Mesendoderm (in vitro differentiated cells): ENCODE data around the gene PLK5.

ENCODE experiments used
- DNase-seq: peaks from one replicate; pipeline ENCODE4 v3.0.0; 2013
- H2AK5ac ChIP-seq: 2 replicates; pipeline ENCODE4 v1.6.1; 2013; ENCODE audit warnings: low read length, inconsistent platforms
- H2BK120ac ChIP-seq: 2 replicates; pipeline ENCODE4 v1.6.1; 2013; ENCODE audit warnings: low read depth, mild to moderate bottlenecking, low read length, moderate library complexity, mixed read lengths
- H2BK15ac ChIP-seq: replicated peaks from 2 replicates; pipeline ENCODE4 v1.6.1; 2013; ENCODE audit warnings: low read depth, mild to moderate bottlenecking, moderate library complexity
- H2BK5ac ChIP-seq: 2 replicates; pipeline ENCODE4 v1.6.1; 2013; ENCODE audit warnings: low read length, inconsistent platforms
- H3K18ac ChIP-seq: 2 replicates; pipeline ENCODE4 v1.6.1; 2013; ENCODE audit warnings: mild to moderate bottlenecking, low read length, mixed read lengths
- H3K23ac ChIP-seq: one replicate; pipeline ENCODE4 v1.6.1; 2013; ENCODE audit warnings: low read length
- H3K27ac ChIP-seq: 2 replicates; pipeline ENCODE4 v1.5.1; 2013; ENCODE audit warnings: low read depth, mild to moderate bottlenecking, inconsistent platforms, low read length, moderate library complexity
- H3K27me3 ChIP-seq: 2 replicates; pipeline ENCODE4 v1.6.1; 2013; ENCODE audit warnings: low read length, control low read depth, mild to moderate bottlenecking, inconsistent platforms; ENCODE audit not compliant: insufficient read depth, poor library complexity
- H3K36me3 ChIP-seq: 2 replicates; pipeline ENCODE4 v1.6.1; 2013; ENCODE audit warnings: low read length, inconsistent platforms; ENCODE audit not compliant: control insufficient read depth, insufficient read depth
- H3K4ac ChIP-seq: one replicate; pipeline ENCODE4 v1.6.1; 2013; ENCODE audit warnings: low read depth, mild to moderate bottlenecking, low read length, moderate library complexity
- H3K4me1 ChIP-seq: 2 replicates; pipeline ENCODE4 v1.6.1; 2013; ENCODE audit warnings: low read depth, low read length, inconsistent platforms; ENCODE audit not compliant: control insufficient read depth
- H3K4me2 ChIP-seq: 2 replicates; pipeline ENCODE4 v1.6.1; 2013; ENCODE audit warnings: low read length
- H3K4me3 ChIP-seq: 2 replicates; pipeline ENCODE4 v1.5.1; 2013; ENCODE audit warnings: mild to moderate bottlenecking, low read length
- H3K56ac ChIP-seq: one replicate; pipeline ENCODE4 v1.6.1; 2013; ENCODE audit warnings: low read length
- H3K79me1 ChIP-seq: 2 replicates; pipeline ENCODE4 v1.6.1; 2013; ENCODE audit warnings: low read length, inconsistent platforms
- H3K79me2 ChIP-seq: 2 replicates; pipeline ENCODE4 v1.6.1; 2013; ENCODE audit warnings: mild to moderate bottlenecking, low read length; ENCODE audit not compliant: control insufficient read depth, insufficient read depth
- H3K9ac ChIP-seq: 2 replicates; pipeline ENCODE4 v1.6.1; 2013; ENCODE audit warnings: low read length, inconsistent platforms
- H4K5ac ChIP-seq: one replicate; pipeline ENCODE4 v1.6.1; 2013; ENCODE audit warnings: low read length
- H4K8ac ChIP-seq: one replicate; pipeline ENCODE4 v1.6.1; 2013; ENCODE audit warnings: low read depth, mild to moderate bottlenecking, control low read depth, low read length, moderate library complexity
- WGBS: extraction: QIAGEN DNeasy Blood & Tissue Kit; methylation state at CpG from one replicate; pipeline ENCODE4 v1.1.7; 2013; ENCODE audit warnings: low lambda C conversion rate, missing lambda C conversion rate; ENCODE audit not compliant: insufficient coverage; ENCODE audit errors: extremely low coverage; 5-methylcytosine and 5-hydroxymethylcytosine counted together

Gene PLK5

DNA sequence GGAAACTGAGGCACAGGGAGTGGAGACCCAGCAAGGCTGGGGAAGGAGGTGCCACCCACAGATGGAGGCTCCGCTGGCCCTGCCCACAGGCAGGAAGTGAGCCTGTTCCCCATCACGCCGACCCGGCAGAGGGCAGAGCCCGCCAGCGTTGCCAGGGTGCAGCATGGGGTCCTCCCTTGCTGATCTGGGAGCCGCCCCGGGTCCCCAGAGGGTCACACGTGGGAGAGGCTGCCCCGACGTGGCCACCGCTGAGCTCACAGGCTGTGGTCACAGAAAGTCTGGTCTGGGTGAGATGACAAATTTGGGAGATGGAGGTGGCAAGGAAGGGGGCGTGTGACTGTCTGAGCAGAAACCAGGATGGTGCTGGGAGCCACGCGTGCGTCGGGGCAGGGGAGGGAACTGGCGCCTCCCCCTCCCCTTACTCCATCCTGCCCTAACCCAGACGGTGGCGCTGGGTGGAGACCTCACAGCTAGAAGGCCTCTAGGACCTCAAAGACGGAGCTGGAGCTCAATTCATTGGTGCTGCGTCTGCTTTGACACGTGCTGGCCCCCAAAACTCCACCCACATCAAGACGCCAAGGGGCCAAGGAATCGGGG, 36.5 kb downstream of the PLK5 start:
- peaks cover 6% of the 10 kb centered on the region for H3K36me3 ChIP-seq
- WGBS = no CpG with 5 or more reads among the region's 25 CpGs
- H3K27ac ChIP-seq = no peak overlapping the region
- H3K18ac ChIP-seq = no peak overlapping the region
- no peak overlapping the region for H2BK120ac ChIP-seq
- H3K79me1 ChIP-seq = peaks cover 37% of the 10 kb centered on the region
- no peaks in the 10 kb centered on the region for H3K4me1 ChIP-seq
- no peak overlapping the region for H4K8ac ChIP-seq
- no peak overlapping the region for H4K5ac ChIP-seq
- no peak overlapping the region for H3K4ac ChIP-seq
- no peak overlapping the region for H3K9ac ChIP-seq
- H3K4me3 ChIP-seq = no peak overlapping the region
- no peak overlapping the region for H2BK15ac ChIP-seq
- no peak for DNase-seq
- H3K56ac ChIP-seq = no peak overlapping the region
- H3K23ac ChIP-seq = no peak overlapping the region
- H2BK5ac ChIP-seq = no peak overlapping the region
- no peak overlapping the region for H2AK5ac ChIP-seq
- no peak overlapping the region for H3K4me2 ChIP-seq
- H3K79me2 ChIP-seq = peaks cover 59% of the 10 kb centered on the region
- H3K27me3 ChIP-seq = no peaks in the 10 kb centered on the region

DNA sequence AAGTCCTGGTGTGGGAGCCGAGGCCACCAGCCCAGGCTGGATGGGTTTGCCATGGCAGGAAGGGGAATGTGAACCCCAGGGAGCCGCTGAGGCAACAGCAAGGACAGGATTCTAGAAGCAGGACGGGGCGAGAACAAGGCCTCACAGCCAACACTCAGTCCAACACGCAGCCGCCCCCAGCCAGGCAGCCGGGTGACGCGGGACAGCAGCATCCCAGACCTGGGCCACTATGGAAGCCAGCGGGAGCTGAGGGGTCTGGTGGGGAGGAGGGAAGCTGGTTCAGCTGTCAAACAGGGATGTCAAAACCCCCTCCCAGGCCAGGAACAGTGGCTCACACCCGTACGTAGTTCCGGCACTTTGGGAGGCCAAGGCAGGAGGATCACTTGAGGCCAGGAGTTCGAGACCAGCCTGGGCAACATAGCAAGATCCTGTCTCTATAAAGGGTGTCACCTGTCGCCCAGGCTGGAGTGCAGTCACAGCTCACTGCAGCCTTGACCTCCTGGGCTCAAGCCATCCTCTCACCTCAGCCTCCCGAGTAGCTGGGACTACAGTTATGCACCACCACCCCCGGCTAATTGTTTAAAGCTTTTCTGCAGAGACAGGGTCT, 37.5 kb downstream of the PLK5 start:
- DNase-seq = no peak
- Histone ChIP-seq H2BK5ac (no peak overlapping the region), H3K56ac (no peak overlapping the region), H2AK5ac (no peak overlapping the region), H3K9ac (no peak overlapping the region), H3K79me1 (peaks cover 37% of the 10 kb centered on the region), H3K27me3 (no peaks in the 10 kb centered on the region), H2BK120ac (no peak overlapping the region), H3K36me3 (peaks cover 6% of the 10 kb centered on the region), H3K79me2 (peaks cover 68% of the 10 kb centered on the region), H3K4me3 (no peak overlapping the region), H4K5ac (no peak overlapping the region), H3K18ac (no peak overlapping the region), H2BK15ac (no peak overlapping the region), H3K4me1 (peaks cover 2% of the 10 kb centered on the region), H3K23ac (no peak overlapping the region), H4K8ac (no peak overlapping the region), H3K4me2 (no peak overlapping the region), H3K4ac (no peak overlapping the region), H3K27ac (no peak overlapping the region)
- WGBS = no CpG with 5 or more reads among the region's 17 CpGs

DNA sequence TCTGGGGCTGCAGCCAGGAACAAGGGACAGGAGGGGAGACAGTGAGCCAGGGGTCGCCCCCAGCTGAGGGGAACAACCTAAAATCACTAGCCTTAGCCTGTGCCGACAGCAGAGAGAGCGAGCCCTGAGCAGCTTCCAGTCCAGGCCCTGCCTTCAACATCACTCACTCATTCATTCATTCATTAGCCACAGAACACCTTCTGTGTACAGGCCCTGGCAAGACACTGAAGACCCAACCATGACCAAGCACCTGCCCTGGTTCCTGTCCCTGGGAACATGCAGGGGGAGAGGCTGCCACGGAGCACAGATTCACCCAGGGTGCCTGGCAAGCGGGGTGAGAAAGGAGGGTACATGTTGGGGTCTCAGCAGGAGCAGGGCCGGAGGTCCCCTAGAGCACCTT, 39.4 kb downstream of the PLK5 start:
- H3K56ac ChIP-seq = no peak overlapping the region
- H4K5ac ChIP-seq = no peak overlapping the region
- no peak for DNase-seq
- H3K4ac ChIP-seq = no peak overlapping the region
- H2AK5ac ChIP-seq = no peak overlapping the region
- no peak overlapping the region for H2BK120ac ChIP-seq
- H3K23ac ChIP-seq = no peak overlapping the region
- no peak overlapping the region for H3K18ac ChIP-seq
- H3K79me2 ChIP-seq = peaks cover 78% of the 10 kb centered on the region
- no peak overlapping the region for H2BK15ac ChIP-seq
- H4K8ac ChIP-seq = no peak overlapping the region
- H2BK5ac ChIP-seq = no peak overlapping the region
- peaks cover 34% of the 10 kb centered on the region for H3K79me1 ChIP-seq
- H3K9ac ChIP-seq = no peak overlapping the region
- no CpG with 5 or more reads among the region's 6 CpGs for WGBS
- H3K36me3 ChIP-seq = peaks cover 3% of the 10 kb centered on the region
- no peak overlapping the region for H3K4me2 ChIP-seq
- no peak overlapping the region for H3K27ac ChIP-seq
- H3K4me3 ChIP-seq = no peak overlapping the region
- no peaks in the 10 kb centered on the region for H3K27me3 ChIP-seq
- H3K4me1 ChIP-seq = peaks cover 2% of the 10 kb centered on the region

DNA sequence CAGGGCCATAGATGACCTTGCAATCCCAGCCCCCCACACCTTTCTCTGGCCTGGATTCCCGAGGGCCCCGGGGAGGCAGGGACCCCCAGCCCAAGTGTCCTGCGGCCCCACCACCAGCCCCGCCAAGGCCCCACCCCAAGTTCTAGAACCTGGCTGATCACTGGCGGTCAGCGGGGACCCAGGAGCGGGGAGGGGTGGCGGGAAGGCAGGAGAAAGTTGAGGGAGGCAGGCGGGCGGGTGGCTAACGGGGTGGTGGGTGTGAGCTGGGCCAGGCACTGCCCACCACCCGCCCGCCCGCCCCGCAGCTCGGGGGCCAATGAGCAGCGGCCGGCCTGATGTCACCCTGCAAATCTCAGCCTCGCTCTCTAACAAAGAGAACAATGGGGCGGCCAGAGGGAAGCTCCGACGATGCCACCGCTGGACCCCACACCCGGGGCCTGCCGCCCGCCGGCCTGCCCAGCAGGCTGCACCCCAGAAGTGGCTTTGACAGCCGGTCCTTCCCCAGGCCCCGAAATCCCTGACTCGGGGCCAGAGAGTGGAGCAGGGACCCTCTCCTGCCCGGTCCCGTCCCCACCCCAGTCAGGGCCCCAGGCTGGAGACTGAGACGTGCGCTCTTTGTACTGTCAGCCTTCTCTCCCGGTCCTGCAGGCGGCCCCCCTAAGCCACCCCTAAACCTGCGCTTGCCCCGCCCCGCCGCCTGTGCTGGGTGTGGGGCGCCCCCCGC, 42.7 kb downstream of the PLK5 start:
- WGBS = no CpG with 5 or more reads among the region's 42 CpGs
- H4K8ac ChIP-seq = peak overlapping the region; percentile 66
- peak; percentile 88 for DNase-seq

DNA sequence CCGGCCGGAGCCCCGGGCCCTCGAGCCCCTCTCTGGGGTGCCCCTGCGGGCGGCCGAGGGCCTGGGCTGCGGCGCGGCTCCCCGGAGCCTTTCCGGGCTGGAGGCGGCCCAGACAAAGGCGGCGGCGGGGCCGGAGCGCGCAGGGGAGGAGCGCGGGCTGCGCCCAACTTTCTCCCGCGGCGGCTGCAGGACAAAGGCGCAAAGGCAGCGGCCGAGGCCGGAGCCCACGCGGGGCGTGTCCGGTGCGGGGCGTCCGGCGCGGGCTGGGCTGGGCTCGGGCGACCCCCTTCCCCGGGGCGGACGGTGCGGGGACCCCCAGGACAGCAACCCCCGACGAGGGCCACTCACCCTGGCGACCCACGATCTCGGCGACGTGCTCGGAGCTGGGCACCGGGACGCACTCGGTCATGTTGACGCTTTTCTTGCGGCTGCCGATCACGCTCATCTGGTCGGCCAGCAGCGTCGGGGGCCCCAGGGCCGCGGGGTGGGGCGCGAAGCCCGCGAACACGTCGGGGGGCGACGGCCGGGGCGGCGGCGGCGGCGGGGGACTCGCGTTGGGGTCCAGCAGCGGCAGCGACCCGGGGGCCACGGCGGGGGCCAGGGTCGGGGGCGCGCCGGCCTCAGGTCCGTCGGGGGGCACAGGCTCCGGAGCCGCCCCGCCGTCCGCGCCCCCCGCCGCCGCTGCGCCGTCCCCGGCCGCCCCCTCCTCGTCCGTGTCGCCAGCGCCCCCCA, 43.4 kb downstream of the PLK5 start:
- H3K4me3 ChIP-seq = peak overlapping the region; percentile 95
- H3K23ac ChIP-seq = peak overlapping the region; percentile 97
- H3K56ac ChIP-seq = peak overlapping the region; percentile 98
- H3K36me3 ChIP-seq = no peaks in the 10 kb centered on the region
- no peaks in the 10 kb centered on the region for H3K27me3 ChIP-seq
- H3K79me2 ChIP-seq = peaks cover 49% of the 10 kb centered on the region
- no peak overlapping the region for H2AK5ac ChIP-seq
- H2BK15ac ChIP-seq = no peak overlapping the region
- peak overlapping the region; percentile 18 for H2BK120ac ChIP-seq
- H3K9ac ChIP-seq = peak overlapping the region; percentile 99
- H4K5ac ChIP-seq = no peak overlapping the region
- peak overlapping the region; percentile 97 for H3K4ac ChIP-seq
- H3K4me2 ChIP-seq = no peak overlapping the region
- peak overlapping the region; percentile 78 for H3K27ac ChIP-seq
- WGBS = no CpG with 5 or more reads among the region's 108 CpGs
- H3K18ac ChIP-seq = peak overlapping the region; percentile 98
- peak overlapping the region; percentile 66 for H4K8ac ChIP-seq
- peaks cover 2% of the 10 kb centered on the region for H3K4me1 ChIP-seq
- no peak overlapping the region for H2BK5ac ChIP-seq
- no peak for DNase-seq
- H3K79me1 ChIP-seq = peaks cover 15% of the 10 kb centered on the region

More for the DNA sequence above, 42.7 kb downstream of the PLK5 start:
- Histone ChIP-seq H3K27ac (peak overlapping the region; percentile 78), H3K4ac (peak overlapping the region; percentile 97), H3K79me2 (peaks cover 51% of the 10 kb centered on the region), H3K4me2 (peak overlapping the region; percentile 69), H3K56ac (peak overlapping the region; percentile 98), H3K18ac (peak overlapping the region; percentile 98), H3K9ac (peak overlapping the region; percentile 99), H2BK15ac (no peak overlapping the region), H2BK120ac (peak overlapping the region; percentile 18), H4K5ac (no peak overlapping the region), H3K27me3 (no peaks in the 10 kb centered on the region), H2AK5ac (peak overlapping the region; percentile 78), H2BK5ac (peak overlapping the region; percentile 93), H3K23ac (peak overlapping the region; percentile 94), H3K79me1 (peaks cover 15% of the 10 kb centered on the region), H3K4me3 (peak overlapping the region; percentile 95), H3K36me3 (no peaks in the 10 kb centered on the region), H3K4me1 (peaks cover 2% of the 10 kb centered on the region)
